ENCODE data around the gene PKP1.

DNA sequence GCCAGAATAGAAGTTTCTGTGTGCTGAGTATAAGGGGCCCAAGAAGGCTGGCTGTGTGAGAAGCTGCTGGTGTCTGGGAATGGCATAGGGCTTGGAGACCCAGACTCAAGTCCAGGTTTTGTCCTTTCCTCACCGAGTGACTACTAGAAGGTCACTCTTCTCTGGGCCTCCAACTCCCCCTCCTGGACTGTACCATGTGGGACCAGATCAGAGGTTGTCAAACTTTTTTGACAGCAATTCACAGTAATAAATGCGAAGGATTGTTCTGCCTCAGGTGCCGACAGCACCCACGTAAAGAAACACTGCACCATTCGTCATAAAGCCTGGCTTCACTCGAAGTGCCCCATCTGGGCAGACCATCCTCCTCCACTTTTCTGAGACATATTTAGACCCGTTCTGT is 29.0 kb downstream of the PKP1 start:
- TF ChIP-seq EZH2 (IDR thresholded peaks at IDR 0.05) (no peak), POLR2AphosphoS5 (IDR thresholded peaks at IDR 0.05; ENCODE audit: borderline replicate concordance, low read depth, low read length) (no peak)

Data from SK-N-MC (cell line).